HepG2 (cell line): ENCODE data around the gene NTMT1. TPM values are rescaled to one million over a fixed set of nuclear protein-coding genes. Genes with fewer than 3 reads are reported as not detected.
A peak's percentile ranks its signal among the peaks of the same experiment; 100 is the strongest.

Experiments
- EP300 ChIP-seq, 3 experiments: sonication (generic) in 1 of 3; formaldehyde crosslinking in 1 of 3; IDR thresholded peaks; 2 replicates each; pipeline versions ENCODE4 v1.5.1 to v1.6.1; 2011 to 2020; ENCODE audit warnings: low read depth in 2 of 3, low read length in 2 of 3, borderline replicate concordance in 1 of 3, improper control_type of control experiment in 1 of 3, mild to moderate bottlenecking in 1 of 3, missing genetic modification reagents in 1 of 3, moderate library complexity in 1 of 3
- IKZF1 ChIP-seq: fragments of 450-650 bp; IDR thresholded peaks from 2 replicates; pipeline ENCODE4 v1.7.1; 2016
- MZF1 ChIP-seq: sonication (generic); formaldehyde crosslinking; IDR thresholded peaks from 2 replicates; pipeline ENCODE4 v1.8.1; 2023; ENCODE audit warnings: mild to moderate bottlenecking, missing genetic modification reagents, borderline replicate concordance
- NFYC ChIP-seq: IDR thresholded peaks from 2 replicates; pipeline ENCODE4 v1.6.1; 2016; ENCODE audit warnings: missing genetic modification reagents, missing compliant biosample characterization
- REST ChIP-seq, 2 experiments: IDR thresholded peaks; 2 replicates each; pipeline ENCODE4 v1.6.1; 2011 to 2012; ENCODE audit warnings: low read length in 2 of 2, borderline replicate concordance in 1 of 2, low read depth in 1 of 2, mild to moderate bottlenecking in 1 of 2, moderate library complexity in 1 of 2
- SMARCE1 ChIP-seq: fragments of 450-650 bp; IDR thresholded peaks from 2 replicates; pipeline ENCODE4 v1.6.1; 2017; ENCODE audit warnings: borderline replicate concordance
- SUZ12 ChIP-seq: fragments of 150-350 bp; IDR thresholded peaks from 2 replicates; pipeline ENCODE4 v1.6.1; 2014; ENCODE audit warnings: low read depth, low read length
- TCF12 ChIP-seq, 2 experiments: fragments of 450-650 bp in 1 of 2; sonication (generic) in 1 of 2; formaldehyde crosslinking in 1 of 2; IDR thresholded peaks; 2 replicates each; pipeline versions ENCODE4 v1.6.1 to v1.8.0; 2017 to 2022; ENCODE audit warnings: antibody characterized with exemption in 1 of 2, mild to moderate bottlenecking in 1 of 2, missing genetic modification reagents in 1 of 2, moderate library complexity in 1 of 2
- U2AF1 ChIP-seq: fragments of 200-400 bp; formaldehyde crosslinking; optimal IDR thresholded peaks from 2 replicates; pipeline ENCODE3; 2017; ENCODE audit warnings: mild to moderate bottlenecking, low read depth, low read length
- ZFP1 ChIP-seq: IDR thresholded peaks from 2 replicates; pipeline ENCODE4 v1.6.1; 2016
- ZNF768 ChIP-seq: sonication (generic); formaldehyde crosslinking; IDR thresholded peaks from 2 replicates; pipeline ENCODE4 v1.4.0; 2020; ENCODE audit warnings: missing genetic modification reagents
- polyA plus RNA-seq, 8 experiments: library from polyadenylated mRNA; depleted of rRNA in 3 of 8; stranded (reverse) in 7 of 8; unstranded in 1 of 8; fragments of >200 nt; fragmentation: Illumina TruSeq in 4 of 8; extraction: Trizol in 4 of 8; gene quantifications; 2 replicates each; pipeline versions ENCODE4 v1.2.1 to v1.2.3, GENCODE V29; 2011 to 2016; ENCODE audit warnings: low read depth in 4 of 8, missing spikeins in 1 of 8, mixed read lengths in 1 of 8; ENCODE audit not compliant: insufficient read depth in 1 of 8
- total RNA-seq, 5 experiments: library from RNA; depleted of rRNA; stranded (reverse); fragments of >200 nt; fragmentation: Illumina TruSeq; extraction: Trizol; gene quantifications; 2 replicates each; pipeline ENCODE4 v1.2.3, GENCODE V29; 2016; ENCODE audit warnings: low read depth in 1 of 5
- TF ChIP-seq, protein P1 (sequence below): sonication (generic); formaldehyde crosslinking; IDR thresholded peaks from 2 replicates; pipeline ENCODE4 v1.9.0; 2021; ENCODE audit warnings: mild to moderate bottlenecking, missing genetic modification reagents
- TF ChIP-seq, protein P2 (sequence below): sonication (generic); formaldehyde crosslinking; IDR thresholded peaks from 2 replicates; pipeline ENCODE4 v1.8.0; 2022; ENCODE audit warnings: mild to moderate bottlenecking, missing genetic modification reagents, moderate library complexity
- TF ChIP-seq, protein P3 (sequence below): sonication (generic); formaldehyde crosslinking; conservative IDR thresholded peaks from 2 replicates; pipeline ENCODE4 v1.8.0; 2022; ENCODE audit warnings: missing genetic modification reagents

Gene NTMT1
- total and polyA plus RNA-seq, 2 of the 13 experiments (the other 11 are each of a cell fraction or from before 2014, with no cell fraction given): 49.1 to 53.8 TPM

GRCh38 chr9:129597355-129598088 lies 28.4 kb upstream of the NTMT1 start (continued):
- TF ChIP-seq, protein P1, sequence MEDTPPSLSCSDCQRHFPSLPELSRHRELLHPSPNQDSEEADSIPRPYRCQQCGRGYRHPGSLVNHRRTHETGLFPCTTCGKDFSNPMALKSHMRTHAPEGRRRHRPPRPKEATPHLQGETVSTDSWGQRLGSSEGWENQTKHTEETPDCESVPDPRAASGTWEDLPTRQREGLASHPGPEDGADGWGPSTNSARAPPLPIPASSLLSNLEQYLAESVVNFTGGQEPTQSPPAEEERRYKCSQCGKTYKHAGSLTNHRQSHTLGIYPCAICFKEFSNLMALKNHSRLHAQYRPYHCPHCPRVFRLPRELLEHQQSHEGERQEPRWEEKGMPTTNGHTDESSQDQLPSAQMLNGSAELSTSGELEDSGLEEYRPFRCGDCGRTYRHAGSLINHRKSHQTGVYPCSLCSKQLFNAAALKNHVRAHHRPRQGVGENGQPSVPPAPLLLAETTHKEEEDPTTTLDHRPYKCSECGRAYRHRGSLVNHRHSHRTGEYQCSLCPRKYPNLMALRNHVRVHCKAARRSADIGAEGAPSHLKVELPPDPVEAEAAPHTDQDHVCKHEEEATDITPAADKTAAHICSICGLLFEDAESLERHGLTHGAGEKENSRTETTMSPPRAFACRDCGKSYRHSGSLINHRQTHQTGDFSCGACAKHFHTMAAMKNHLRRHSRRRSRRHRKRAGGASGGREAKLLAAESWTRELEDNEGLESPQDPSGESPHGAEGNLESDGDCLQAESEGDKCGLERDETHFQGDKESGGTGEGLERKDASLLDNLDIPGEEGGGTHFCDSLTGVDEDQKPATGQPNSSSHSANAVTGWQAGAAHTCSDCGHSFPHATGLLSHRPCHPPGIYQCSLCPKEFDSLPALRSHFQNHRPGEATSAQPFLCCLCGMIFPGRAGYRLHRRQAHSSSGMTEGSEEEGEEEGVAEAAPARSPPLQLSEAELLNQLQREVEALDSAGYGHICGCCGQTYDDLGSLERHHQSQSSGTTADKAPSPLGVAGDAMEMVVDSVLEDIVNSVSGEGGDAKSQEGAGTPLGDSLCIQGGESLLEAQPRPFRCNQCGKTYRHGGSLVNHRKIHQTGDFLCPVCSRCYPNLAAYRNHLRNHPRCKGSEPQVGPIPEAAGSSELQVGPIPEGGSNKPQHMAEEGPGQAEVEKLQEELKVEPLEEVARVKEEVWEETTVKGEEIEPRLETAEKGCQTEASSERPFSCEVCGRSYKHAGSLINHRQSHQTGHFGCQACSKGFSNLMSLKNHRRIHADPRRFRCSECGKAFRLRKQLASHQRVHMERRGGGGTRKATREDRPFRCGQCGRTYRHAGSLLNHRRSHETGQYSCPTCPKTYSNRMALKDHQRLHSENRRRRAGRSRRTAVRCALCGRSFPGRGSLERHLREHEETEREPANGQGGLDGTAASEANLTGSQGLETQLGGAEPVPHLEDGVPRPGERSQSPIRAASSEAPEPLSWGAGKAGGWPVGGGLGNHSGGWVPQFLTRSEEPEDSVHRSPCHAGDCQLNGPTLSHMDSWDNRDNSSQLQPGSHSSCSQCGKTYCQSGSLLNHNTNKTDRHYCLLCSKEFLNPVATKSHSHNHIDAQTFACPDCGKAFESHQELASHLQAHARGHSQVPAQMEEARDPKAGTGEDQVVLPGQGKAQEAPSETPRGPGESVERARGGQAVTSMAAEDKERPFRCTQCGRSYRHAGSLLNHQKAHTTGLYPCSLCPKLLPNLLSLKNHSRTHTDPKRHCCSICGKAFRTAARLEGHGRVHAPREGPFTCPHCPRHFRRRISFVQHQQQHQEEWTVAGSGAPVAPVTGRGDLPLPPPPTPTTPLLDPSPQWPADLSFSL (CRISPR knock-in tag): 0 out of 2 replicates have a peak, but pooled peaks have one; percentile 28
- TF ChIP-seq EP300 (IDR thresholded peaks at IDR 0.05; ENCODE audit: low read depth in 2 of 2, low read length in 2 of 2) (peak; percentile 91 to 96; a peak in 3 of 4 replicates), EP300 (CRISPR knock-in tag; IDR thresholded peaks at IDR 0.05; ENCODE audit: borderline replicate concordance) (peak; percentile 96), MZF1 (CRISPR knock-in tag) (no peak), REST (IDR thresholded peaks at IDR 0.05; ENCODE audit: borderline replicate concordance in 1 of 2, low read depth in 1 of 2, low read length in 2 of 2) (0 out of 4 replicates have a peak, but pooled peaks of 1 of the 2 experiments have one; percentile 29), ZNF768 (CRISPR knock-in tag) (peak; percentile 97), U2AF1 (peak; percentile 18), IKZF1 (no peak), ZFP1 (0 out of 2 replicates have a peak, but pooled peaks have one; percentile 9), TCF12 (IDR thresholded peaks at IDR 0.05) (no peak), TCF12 (CRISPR knock-in tag; IDR thresholded peaks at IDR 0.05) (peak; percentile 96), NFYC (CRISPR knock-in tag) (no peak), SMARCE1 (no peak), SUZ12 (no peak)
- TF ChIP-seq, protein P2, sequence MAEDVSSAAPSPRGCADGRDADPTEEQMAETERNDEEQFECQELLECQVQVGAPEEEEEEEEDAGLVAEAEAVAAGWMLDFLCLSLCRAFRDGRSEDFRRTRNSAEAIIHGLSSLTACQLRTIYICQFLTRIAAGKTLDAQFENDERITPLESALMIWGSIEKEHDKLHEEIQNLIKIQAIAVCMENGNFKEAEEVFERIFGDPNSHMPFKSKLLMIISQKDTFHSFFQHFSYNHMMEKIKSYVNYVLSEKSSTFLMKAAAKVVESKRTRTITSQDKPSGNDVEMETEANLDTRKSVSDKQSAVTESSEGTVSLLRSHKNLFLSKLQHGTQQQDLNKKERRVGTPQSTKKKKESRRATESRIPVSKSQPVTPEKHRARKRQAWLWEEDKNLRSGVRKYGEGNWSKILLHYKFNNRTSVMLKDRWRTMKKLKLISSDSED (CRISPR knock-in tag): no peak
- TF ChIP-seq, protein P3, sequence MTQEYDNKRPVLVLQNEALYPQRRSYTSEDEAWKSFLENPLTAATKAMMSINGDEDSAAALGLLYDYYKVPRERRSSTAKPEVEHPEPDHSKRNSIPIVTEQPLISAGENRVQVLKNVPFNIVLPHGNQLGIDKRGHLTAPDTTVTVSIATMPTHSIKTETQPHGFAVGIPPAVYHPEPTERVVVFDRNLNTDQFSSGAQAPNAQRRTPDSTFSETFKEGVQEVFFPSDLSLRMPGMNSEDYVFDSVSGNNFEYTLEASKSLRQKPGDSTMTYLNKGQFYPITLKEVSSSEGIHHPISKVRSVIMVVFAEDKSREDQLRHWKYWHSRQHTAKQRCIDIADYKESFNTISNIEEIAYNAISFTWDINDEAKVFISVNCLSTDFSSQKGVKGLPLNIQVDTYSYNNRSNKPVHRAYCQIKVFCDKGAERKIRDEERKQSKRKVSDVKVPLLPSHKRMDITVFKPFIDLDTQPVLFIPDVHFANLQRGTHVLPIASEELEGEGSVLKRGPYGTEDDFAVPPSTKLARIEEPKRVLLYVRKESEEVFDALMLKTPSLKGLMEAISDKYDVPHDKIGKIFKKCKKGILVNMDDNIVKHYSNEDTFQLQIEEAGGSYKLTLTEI (CRISPR knock-in tag): no peak
